GM18873 (cell line): ENCODE data around the gene NR2F2.

Source experiments
- ATAC-seq: cut with Tn5 transposase; IDR thresholded peaks from one replicate; pipeline ENCODE4 v1.9.1; 2021; ENCODE audit warnings: mild to moderate bottlenecking, moderate library complexity, moderate number of reproducible peaks; ENCODE audit not compliant: unreplicated experiment, low FRiP score

The NR2F2 gene

DNA sequence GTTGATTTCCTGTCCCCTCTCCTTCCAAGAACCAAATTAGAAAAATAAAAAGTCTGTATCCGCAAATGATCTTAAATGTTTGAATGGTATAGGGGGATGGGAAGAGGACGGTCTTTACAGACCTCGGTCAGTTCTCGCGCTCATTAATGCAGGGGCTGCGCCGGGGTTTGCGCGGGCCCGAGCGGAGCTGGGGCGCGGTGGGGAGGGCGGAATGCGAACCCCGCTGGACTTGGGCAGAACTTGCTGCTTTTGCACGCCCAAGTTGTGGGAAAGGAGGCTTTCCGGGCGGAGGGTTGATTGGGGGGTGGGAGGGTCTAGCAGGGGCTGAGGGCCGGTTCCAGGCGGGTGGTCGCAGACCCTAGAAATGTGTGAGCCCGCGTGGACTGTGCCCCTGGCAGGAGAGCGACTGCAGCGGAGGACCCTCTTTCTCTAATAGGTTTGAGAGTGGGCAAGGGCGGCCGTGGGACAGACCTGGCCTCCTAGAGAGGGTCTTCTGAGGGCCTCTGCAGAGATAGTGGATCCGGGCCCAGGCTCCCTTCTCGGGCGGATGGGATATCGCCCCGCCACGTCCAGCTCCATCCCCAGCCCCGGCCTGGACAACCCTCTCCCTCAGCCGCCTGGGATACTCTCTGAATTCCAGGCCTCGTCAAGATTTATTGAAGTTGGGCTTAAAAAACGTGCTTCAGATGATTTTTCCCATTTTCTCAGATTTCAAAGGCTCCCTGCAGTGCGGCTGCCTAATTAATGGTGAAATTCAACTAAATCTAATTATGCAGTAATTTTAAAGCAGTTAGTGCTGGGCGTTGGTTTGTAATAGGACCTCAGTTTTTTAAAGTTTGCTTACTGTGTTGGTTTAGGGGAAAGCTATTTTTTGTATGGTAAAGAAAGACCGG lies 11.3 kb downstream of the NR2F2 start:
- no peak for ATAC-seq

DNA sequence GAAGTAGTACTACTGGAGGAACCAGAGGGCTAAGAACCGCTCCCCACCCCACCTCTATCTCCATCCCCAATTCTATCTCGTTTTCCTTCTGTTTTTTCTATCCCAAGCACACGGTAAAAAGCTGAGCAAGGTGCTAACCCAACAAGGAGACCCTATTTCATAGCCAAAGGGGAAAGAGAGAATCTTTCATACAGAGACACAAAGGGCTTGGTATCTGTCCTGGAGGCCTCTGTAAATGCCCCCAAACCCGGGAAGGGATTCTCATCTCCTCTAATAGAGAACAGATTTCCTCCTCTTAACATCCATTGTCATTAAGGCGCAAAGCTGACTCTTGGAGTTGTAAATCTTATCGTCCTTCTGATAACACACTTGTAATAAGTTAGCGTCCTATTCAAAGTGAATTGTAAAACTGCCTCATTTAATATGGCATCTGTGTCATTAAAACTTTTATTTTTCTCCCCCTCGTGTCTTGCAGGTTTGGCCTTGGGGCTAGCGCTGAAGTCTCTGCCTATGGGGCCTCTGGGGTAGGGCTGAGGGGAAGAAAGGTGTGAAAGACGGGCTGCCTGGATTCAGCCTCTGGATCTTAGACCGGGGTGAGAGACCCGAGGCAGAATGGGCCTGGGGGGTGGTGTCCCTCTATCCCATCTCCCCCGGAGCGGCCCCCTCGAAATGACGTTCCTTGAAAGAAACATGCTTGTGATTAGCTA lies 12.1 kb downstream of the NR2F2 start:
- no peak for ATAC-seq

DNA sequence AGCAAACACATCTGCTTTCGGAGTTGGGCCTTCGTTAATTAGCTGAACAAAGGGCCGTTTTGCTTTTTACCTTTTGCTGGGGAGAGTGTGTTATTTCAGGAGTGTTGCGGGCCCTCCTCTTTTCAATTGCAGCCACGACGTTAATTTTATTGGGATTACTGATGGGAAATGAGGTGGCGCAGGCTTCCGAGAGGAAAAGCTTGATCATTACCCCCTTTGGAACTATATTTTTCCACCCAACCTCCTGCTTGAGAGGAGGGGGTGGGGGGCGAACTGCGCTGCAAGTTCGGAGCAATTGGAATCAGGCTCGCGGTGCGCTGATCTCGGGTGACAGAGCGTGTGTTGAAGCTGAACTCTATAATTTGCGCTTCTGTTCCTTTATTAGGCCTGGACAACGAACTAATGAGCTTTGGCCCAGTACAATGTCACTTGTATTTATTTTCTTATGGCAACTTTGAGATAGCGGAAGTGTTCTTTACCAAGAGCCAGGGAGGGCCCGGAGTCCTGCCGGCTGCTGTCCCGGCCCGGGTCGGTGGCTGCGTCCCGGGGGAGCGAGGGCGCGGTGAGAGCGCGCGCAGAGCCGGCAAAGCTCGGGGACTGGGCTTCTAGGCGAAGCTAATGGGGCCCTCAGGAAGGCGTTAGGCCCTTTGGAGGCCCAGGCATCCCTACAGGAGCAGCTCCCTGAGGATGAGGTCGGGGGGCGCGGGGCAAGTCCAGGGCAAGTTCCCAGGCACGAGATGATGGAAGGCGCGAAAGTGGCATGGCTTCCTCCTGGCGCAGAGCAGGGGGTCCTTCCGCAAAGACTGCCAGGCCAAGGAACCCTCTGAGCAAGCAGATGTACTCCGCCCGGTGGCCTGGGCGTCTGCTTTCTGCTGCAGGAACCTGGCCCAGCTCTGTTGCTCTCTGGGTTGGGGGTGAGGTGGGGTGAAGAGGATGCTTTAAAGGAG lies 12.9 kb downstream of the NR2F2 start:
- no peak for ATAC-seq

DNA sequence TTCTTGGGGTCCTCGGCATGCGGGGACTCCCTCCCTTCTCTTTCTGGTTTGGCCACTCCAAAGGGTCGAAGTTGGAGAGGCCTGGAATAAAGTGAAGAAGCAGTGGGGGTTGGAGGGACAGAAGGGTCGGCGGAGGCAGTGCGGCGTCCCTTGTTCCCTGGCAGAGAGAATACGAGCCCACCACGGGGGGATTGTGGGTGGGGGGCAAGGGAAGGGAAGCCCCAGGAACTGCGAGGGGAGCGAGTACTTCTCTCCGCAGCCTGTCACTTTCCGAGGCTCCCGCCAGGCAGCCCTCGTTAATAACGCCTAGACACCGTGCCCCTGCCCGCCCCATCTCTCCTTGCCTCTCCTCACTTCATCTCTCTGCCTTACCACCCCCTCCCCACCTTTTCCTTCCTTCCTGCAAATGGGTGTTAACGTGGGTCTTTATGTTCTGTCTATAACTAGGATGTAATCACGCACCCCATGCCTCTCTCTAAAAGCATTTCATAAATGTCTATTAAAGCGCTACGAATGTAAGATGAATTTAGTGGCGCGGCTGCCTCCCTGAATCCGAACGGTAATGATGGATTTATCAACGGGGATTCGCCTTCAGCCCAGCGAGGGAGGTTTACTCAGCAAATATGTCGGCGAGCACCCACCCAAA lies 13.7 kb downstream of the NR2F2 start:
- ATAC-seq: no peak

DNA sequence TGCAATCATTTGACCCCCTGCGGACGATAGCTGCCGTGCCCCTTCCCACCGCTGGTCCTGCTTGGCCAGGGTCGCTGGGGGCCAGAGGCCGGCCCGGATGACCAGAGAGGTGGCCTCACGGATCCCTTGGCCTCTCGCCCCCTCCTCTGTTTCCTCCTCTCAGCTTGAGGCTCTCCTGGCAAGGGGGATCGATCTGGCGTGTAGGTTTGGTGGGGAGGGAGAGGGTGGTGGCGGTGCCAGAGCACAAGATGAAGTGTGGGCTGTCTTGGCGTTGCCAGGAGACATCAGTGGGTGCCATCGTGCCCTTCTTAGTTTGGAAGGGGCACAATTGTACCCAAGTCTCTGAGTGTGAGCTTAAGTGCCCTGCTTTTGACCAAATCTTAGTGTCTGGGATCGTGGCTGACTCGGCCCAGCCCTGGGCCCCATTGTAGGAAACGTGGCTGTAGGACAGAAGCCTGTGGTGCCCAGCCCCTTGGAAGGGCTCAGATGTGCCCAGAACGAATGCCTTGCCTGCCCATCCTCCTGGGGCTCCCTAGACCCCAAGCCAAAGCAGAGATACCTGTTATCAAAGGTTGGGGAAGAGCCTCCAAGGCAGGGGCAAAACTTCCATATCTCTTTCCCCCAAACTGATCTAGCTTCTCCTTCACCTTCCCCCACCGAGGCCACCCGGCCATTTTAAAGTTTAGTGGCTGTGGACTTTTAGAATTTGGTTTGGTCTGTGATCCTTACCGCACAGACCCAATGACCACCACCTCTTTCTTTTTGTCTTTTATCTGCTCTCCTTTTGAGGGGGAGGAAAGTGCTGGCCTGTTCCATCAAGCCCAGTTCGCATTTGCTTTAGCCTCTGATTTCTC lies 14.4 kb downstream of the NR2F2 start:
- ATAC-seq: no peak

DNA sequence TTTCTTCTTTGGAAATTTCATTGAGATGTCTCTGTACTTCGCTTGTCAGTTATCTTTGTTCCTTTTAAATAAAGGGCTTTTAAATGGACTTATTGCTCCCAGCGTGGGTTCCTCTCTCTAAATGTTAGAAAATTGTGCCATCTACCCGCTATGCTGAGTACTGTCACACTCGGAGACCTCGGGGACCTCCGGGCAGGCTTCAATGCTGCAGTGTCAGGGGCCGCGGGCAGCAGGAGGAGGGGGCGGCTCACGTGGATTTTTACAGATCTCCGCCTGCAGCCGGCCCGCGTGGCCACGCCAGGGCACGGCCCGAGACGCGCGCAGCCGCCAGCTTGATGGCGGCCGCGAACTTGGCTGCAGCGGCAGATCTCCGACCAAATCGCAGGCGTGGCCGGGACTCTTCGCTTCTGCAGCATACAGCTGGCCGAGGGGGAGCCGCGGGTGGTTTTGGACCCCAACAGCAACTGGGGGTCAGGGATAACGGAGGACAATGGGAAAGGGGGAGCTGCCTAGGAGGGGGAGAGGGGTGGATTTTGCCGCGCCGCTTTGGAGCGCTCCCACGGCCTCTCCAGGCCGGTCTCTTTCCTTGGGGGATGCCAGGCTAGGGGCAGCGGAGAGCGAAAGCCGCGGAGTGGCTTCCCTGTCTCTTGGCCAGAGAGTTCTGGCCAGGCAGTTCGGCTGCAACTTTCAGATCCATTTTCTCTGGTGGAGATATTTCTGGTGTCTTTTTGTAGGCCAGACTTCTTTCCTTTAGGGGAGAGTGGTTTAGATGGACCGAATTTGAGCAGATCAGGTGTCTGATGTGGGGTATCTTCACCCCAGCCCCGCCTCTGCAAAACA lies 15.3 kb downstream of the NR2F2 start:
- ATAC-seq: no peak

DNA sequence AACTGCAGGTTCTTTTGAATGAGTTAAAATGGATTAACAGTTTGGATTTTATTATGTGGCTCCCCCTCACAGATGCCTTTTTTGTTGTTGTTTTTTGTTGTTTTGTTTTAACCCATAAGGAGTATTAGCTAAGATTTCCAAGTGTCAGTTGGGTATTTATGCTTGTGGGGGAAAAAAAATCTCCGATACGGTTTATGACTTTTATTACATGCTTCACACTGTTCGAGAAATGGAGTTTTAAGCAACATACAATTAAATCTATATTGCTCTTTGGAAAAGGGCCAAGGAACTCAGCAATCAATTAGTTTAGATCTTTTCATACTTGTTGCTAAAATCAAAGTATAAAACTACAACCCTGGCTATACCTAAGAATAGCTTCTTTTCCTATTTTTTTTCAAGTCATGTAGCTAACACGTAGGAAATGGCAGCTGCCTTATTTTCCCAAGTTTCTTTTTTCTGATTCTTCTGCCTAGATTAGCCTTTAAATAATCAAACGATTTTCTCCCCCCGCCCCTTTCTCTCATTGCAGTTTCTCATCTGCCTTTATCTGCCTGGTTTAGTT lies 16.0 kb downstream of the NR2F2 start:
- no peak for ATAC-seq

DNA sequence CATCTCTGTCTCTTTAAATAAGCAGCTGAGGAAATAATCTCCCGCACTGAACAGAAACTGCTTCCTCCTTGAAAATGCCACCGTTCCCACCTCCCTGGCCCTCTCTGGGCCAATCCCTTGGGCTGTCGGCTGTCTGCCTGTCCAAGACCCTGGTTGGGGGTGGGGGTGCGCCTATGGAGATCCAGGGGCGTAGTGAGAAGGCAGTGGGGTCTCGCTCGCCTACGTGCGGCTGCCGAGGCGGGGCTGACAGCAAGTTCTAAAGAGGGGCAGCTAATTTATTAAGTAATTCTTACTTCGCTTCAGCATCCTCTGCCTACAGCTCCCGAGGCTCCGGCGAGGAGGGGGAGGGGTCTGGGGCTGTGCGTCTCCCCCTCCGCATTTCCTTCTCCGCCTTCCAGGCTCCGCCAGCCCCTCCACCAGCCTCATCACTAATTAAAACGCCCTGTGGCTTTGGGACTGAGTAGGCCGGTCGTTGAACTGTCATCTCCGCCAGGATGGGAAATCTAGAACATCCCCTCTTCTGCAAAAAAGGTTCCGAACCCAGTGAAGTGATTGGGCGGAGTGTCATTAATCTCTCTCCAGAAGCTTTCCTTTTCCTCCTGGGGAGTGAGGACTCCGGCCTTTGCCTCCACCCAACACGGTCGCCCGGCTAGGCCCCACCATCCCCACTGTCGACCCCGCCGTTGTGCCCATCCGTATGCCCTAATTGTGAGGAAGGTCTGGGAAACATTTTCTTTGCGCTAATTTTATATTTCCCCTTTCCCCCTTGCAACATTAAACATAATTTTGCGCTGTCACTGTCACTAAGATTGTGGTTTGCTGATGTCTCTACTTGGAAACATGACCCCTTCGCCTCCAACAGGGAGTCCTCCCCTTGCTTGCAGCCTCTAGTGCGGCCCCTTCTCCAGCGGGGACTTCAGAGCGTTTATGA lies 16.9 kb downstream of the NR2F2 start:
- no peak for ATAC-seq

DNA sequence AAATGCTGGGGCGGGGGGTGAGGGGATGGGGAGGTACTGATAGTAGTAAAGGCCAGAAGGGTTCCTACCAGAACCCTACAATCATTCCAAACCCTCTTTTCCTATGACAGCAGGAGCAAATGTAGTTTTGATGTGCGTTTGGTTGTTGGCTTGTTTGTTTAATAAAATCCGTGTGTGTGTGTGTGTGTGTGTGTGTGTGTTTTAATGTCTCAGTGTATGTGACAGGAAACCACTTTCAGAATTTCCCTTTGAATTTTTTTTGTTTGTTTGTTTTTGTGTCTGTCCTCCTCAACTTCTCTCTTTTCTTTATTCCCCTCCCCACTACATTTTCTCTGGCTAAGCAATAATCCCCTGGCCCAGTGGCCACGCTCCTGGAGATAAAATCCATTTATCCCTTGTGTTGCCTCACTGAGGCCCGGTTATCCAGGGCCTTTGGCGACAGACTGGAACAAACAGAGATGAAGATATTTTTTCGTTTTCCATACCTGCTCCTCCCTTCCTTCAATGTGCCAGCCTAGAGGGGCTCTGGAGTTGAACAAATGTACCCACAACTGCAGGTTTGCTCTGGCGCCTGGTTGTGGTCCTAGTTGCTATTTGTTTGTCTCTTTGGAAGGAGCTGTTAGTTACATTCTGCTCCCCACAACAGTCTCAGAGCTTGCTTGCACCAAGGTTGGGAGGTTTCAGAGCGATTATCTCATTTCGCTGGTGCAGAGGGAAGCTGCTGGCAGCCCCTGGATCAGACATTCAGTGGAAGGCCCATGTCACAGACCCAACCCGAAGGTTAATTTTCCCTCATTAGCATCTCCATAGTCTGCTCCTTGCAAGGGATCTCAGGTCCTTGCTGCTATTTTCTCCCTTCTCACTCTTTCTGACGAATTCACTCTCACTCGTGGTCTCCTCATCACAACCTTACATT lies 17.9 kb downstream of the NR2F2 start:
- ATAC-seq: no peak

DNA sequence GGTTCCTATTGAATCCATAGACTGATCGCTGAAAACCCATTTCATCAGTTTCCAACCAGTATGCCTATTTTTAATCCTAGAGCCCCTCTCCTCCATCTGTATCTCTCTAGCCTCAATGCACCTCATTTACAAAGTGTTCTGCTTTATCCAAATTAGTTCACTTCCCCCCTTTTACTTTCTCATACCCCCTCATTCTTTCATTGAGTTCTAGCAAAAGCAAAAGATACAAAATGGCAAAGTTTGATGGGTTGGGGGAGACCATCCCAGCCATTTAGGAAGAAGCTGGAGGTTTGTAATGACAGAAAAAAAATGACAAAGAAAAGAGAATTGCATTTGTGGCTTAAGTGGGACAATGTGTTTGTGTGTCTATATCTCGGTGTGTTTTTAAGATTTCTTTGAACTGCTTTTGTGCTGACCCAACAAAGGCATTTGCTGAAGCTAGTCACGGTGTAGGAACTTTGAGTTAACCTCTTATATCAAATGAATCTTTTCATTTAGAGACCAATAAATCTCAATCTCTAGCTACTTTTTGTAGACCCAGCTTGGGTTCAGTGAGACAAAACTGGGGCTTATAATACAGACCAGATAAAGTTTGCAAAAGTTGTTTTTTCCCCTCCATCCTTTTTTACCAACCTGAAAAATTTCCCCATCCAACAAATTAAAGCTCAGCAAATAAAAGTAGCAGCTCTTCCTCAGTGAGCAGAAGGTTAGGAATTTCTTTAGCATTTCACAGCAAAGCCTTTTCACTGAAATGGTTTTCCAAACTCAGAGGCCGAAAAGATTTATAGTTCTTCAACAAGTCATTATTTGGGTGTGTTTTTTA lies 18.7 kb downstream of the NR2F2 start:
- ATAC-seq: no peak

DNA sequence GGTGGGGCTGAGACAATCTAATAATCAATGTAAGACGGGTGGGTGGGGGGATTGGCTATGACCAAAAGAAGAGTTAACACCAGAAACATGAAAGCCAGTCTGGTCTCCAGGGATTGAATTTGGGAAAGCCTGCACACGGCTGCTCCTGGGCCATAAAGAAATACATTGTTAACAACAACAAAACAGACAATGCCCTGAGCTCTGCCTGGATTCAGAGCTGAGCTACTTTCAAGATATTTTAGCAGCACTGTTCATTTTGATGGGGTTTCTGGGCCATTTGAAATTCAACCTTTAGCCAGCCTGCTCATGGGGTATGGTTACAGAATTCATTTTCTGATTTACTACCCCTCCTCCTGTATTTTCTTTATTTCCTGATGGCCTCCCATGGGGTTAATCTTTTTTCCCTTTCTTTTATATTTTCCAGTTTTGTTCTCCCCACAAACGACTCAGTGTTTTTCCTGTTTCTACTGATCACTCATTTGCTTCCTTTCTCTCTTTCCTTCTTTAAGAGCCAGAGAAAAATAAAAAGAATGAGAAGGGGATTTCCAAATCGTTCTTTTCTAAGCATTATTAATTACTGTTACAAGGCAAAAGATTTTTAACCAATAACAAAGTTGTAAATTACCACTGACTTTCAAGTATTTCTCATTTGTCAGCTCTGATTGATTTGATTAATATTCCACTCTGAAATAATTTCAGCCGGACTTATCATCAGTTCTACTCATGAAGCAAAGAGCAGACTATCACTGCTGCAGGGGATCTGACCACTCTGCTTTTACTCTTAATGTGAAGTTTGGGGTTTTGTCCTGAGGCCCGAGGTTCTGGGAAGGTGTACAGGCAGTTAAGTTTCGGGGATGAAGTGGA lies 19.6 kb downstream of the NR2F2 start:
- no peak for ATAC-seq

DNA sequence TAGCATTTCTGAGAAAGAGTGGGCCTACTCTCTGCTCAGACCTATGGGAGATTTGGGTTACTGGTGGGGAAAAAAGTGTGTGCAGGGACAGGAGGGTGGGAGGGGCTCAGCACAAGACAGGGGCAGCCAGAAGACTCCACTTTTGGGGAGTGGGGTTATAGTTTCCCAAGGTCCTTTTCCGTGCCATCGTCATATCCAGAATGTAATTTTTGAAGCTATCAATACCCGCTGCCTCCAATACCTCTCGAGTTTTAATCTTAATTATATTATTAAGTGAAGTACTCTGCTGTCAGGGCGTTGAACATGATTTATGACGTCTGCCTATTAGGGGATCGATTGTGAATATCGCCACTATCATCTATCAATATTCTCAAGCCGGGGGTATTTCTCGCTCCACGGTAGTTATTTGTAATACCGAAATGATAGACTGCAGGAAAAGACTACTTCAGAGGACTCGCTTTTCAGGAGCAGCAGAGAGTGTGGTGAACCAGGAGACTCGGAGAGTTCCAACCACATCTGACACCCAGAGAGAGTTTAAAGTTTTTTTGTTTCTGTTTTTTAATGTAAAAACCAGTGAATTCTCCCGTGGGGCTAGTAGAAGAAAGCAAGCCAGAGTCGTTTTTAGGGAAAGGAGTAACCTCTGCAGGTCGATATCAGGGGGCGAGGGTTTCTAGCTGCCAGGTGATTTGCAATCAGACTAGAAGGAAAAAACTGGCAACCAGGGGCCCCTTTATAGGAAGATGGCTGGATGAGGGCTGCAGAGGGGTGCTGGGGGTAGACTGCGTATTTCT lies 20.6 kb downstream of the NR2F2 start:
- no peak for ATAC-seq

DNA sequence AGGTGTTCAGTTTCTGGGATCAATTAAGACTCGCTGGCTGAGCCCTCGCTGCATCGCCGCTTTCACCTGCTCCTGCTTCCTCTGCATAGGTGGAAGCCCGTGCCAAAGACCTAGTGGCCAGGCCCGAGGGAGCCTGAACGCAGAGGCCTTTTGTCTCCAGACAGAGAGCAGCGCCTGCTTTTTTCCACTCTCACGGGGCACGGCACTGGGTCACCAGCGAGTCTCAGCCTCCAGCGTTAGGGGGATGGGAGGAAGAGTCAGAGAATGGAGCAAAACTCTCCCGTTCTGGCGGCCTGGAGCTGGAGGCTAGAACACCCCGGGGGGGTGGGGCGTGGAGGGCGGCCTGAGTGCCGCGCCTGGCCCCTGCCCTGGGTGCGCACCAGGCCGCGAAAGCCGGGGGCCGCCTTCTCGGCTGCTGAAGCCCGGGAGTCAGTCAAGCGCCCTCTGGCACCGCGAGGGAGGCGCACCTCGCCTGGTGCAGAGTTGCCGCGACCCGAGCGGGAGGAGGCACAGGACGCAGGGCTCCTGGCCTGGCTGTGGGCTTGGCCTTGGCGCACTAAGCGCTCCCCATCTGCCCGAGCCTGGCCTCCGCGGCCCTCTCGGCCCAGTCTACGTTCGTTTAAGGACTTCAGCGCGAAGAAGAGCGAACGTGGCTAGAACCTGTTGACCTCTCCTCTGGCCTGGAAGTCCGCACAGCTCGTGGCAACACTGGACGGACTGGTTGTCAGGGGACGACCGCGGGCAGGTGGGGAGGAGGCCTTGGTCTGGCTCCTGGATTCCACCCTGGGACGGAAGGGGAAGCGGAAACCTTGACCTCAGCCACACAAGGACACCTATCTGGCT lies 21.5 kb downstream of the NR2F2 start:
- no peak for ATAC-seq
